ENCODE data around the gene NTN1. TPM values are rescaled to one million over a fixed set of nuclear protein-coding genes. Genes with fewer than 3 reads are reported as not detected.

Gene NTN1
- total RNA-seq, 1 experiment from 2014 or later: 0.94 TPM

DNA sequence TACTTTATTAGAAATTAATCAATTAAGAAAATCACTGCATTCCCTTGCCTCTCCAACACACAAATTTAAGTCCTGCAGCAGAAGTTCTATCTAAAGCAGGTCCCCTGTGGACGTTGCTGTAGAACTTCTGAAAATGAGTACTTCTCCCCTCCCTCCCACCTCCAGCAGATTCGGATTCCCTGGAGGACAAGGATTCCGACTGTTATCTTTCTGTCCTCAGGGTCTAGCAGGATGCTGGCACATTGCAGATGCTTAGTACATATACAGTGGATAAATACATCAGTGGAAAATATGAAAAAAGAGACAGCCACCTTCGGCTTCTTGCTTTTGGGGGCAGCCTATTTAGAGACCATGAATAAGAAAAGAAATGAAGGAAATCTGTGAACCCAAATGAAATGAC, 32.1 kb downstream of the NTN1 start:
- Mint-ChIP-seq H3K27me3 (ENCODE audit: unreplicated experiment) (peaks cover 11% of the 10 kb centered on the region), H3K9me3 (ENCODE audit: low read depth, unreplicated experiment) (no peaks in the 10 kb centered on the region), H3K27ac (ENCODE audit: unreplicated experiment) (no peak overlapping the region), H3K36me3 (ENCODE audit: insufficient read depth, unreplicated experiment) (no peaks in the 10 kb centered on the region), H3K4me1 (ENCODE audit: low read depth, unreplicated experiment) (peaks cover 7% of the 10 kb centered on the region), H3K4me3 (ENCODE audit: low read depth, unreplicated experiment) (no peak overlapping the region)
- CTCF ChIA-PET: no interaction called here
- no TSS peak for BruUV-seq (replicated peaks)
- DNase-seq: no peak
- intact Hi-C loops (cut with micrococcal nuclease; ENCODE audit: unreplicated experiment): no loop called here
- no peak for TF ChIP-seq CTCF (IDR thresholded peaks at IDR 0.05; ENCODE audit: unreplicated experiment)

DNA sequence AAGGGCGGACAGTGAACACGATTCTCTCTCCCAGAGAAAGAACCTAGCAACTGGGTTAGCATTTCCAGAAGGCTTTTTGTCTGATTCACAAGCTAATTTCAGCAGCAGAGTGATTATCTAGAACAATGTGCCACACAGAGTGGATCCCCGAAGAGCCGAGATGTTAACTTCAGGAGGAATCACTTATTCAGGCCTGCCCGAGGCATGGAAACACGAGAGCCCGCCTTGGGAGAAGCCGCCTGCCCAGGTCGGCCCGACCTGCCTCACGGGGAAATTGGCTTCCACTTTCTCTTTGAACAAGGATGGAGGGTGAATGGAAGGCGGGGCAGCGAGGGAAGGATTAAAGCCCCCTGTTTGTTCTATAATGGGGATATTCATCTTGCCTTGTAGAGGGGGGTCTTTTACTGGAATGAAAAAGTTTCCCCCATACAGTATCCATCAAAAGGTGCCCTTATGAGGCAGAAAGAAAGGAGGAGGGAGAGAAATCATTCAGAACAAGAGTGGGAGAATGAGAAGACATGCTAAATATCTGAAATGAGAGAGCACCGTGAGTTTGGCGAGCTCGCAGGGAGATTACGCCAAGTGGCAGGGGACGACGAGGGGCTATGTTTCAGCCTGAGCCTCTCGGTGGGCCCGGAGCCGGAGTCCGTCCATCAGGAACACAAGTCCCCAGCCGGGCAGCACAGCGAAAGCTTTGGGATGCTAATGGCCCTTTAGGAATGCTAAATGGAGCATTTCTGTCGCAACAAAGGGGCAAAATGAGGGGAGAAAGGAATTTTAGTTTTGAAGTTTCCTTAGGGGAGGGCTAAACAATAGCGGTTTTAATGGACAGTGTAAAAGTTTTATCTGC, 33.0 kb downstream of the NTN1 start:
- Mint-ChIP-seq H3K4me3 (ENCODE audit: low read depth, unreplicated experiment) (no peak overlapping the region), H3K9me3 (ENCODE audit: low read depth, unreplicated experiment) (no peaks in the 10 kb centered on the region), H3K4me1 (ENCODE audit: low read depth, unreplicated experiment) (peaks cover 7% of the 10 kb centered on the region), H3K27ac (ENCODE audit: unreplicated experiment) (no peak overlapping the region), H3K36me3 (ENCODE audit: insufficient read depth, unreplicated experiment) (no peaks in the 10 kb centered on the region), H3K27me3 (ENCODE audit: unreplicated experiment) (peaks cover 11% of the 10 kb centered on the region)
- no peak for TF ChIP-seq CTCF (IDR thresholded peaks at IDR 0.05; ENCODE audit: unreplicated experiment)
- intact Hi-C loops (cut with micrococcal nuclease; ENCODE audit: unreplicated experiment): no loop called here
- CTCF ChIA-PET: no interaction called here
- BruUV-seq (replicated peaks): no TSS peak
- DNase-seq: no peak

DNA sequence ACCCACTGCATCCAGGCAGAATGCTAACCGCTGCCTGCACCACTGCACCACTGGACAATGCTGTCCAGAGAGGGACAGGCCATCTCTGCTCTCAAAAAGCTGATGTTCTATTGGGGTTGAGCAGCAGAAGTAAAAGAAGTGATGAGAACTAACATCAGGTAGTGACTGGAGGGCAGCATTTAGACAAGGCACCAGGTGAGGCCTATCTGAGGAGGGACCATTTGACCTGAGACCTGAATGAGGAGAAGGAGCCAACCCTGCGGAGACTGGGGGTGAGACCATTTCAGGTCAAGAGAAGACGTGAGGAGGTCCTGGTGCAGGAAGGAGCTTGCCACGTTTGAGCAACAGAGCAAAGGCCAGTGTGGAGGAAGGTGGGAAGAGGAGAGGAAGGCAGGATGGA, 34.0 kb downstream of the NTN1 start:
- intact Hi-C loops (cut with micrococcal nuclease; ENCODE audit: unreplicated experiment): no loop called here
- peaks cover 7% of the 10 kb centered on the region for H3K4me1 Mint-ChIP-seq (ENCODE audit: low read depth, unreplicated experiment)
- no peak for TF ChIP-seq CTCF (IDR thresholded peaks at IDR 0.05; ENCODE audit: unreplicated experiment)
- no peak overlapping the region for H3K27ac Mint-ChIP-seq (ENCODE audit: unreplicated experiment)
- peaks cover 11% of the 10 kb centered on the region for H3K27me3 Mint-ChIP-seq (ENCODE audit: unreplicated experiment)
- H3K36me3 Mint-ChIP-seq (ENCODE audit: insufficient read depth, unreplicated experiment): no peaks in the 10 kb centered on the region
- CTCF ChIA-PET: no interaction called here
- H3K9me3 Mint-ChIP-seq (ENCODE audit: low read depth, unreplicated experiment): no peaks in the 10 kb centered on the region
- H3K4me3 Mint-ChIP-seq (ENCODE audit: low read depth, unreplicated experiment): no peak overlapping the region
- BruUV-seq (replicated peaks): no TSS peak
- DNase-seq: no peak

- Mint-ChIP-seq H3K4me3 (ENCODE audit: low read depth, unreplicated experiment) (no peak overlapping the region), H3K27me3 (ENCODE audit: unreplicated experiment) (peaks cover 11% of the 10 kb centered on the region), H3K9me3 (ENCODE audit: low read depth, unreplicated experiment) (no peaks in the 10 kb centered on the region), H3K4me1 (ENCODE audit: low read depth, unreplicated experiment) (peaks cover 7% of the 10 kb centered on the region), H3K36me3 (ENCODE audit: insufficient read depth, unreplicated experiment) (peaks cover 3% of the 10 kb centered on the region), H3K27ac (ENCODE audit: unreplicated experiment) (no peak overlapping the region)
- BruUV-seq (replicated peaks): no TSS peak
- CTCF ChIA-PET: interaction anchor here (0.7 kb wide), 1 partner anchor 285 kb away, joined by 5 read pairs; no protein-coding TSS in a partner anchor
- no peak for DNase-seq
- TF ChIP-seq CTCF (IDR thresholded peaks at IDR 0.05; ENCODE audit: unreplicated experiment): no peak
- intact Hi-C loops (cut with micrococcal nuclease; ENCODE audit: unreplicated experiment): no loop called here
Measured at GRCh38 chr17:9056566-9056965, 35.3 kb downstream of the NTN1 start.

Measured in Calu3 (cell line).